Measurements from ENCODE around the gene ZSWIM7. TPM values are rescaled to one million over a fixed set of nuclear protein-coding genes. Genes with fewer than 3 reads are reported as not detected.
"Not testable (repeated sequence)": the region's sequence is repeated elsewhere in the genome, so short reads cannot be mapped to it uniquely, and the experiment has no call there.

ZSWIM7 gene
- total RNA-seq, 4 donors from 2014 or later = 7.7 to 21.5 (median 12.9) TPM

DNA sequence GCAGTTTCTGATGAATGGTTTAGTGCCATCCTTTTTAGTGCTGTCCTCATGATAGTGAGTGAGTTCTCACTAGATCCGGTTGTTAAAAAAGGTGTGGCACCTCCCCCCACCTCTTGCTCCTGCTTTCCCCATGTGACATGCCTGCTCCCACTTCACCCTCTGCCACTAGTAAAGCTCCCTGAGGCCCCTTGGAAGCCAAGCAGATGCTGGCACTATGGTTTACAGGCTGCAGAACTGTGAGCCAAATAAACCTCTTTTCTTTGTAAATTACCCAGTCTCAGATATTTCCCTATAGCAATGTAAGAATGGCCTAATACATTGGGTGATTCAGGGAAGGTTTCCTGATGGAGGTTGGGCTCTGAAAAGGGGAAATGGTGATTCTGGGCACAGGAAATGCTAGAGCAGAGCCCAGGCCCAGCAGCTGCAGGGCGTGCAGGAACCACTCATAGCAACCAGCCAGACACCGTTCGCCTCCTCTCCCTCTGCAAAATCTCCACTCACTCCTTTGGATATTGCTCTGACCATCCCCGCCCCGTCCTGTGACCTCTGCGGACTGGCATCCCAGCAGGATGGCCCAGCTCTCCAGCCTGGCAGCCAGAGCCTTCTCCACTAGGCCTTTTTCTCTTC is 57.2 kb downstream of the ZSWIM7 start:
- Histone ChIP-seq H3K36me3 (no peaks in the 10 kb centered on the region), H3K27ac (no peak overlapping the region), H3K27me3 (no peaks in the 10 kb centered on the region), H3K4me1 (peaks cover 4 to 24% (median 13%) of the 10 kb centered on the region in 4 donors), H3K4me3 (no peak overlapping the region), H3K9me3 (no peaks in the 10 kb centered on the region)
- TF ChIP-seq CTCF (IDR thresholded peaks at IDR 0.05) = no peak
- no peak for TF ChIP-seq POLR2A (IDR thresholded peaks at IDR 0.05)
- DNase-seq = peak in 1 of 3 donors; percentile 28

- Histone ChIP-seq H3K27me3 (no peaks in the 10 kb centered on the region), H3K36me3 (no peaks in the 10 kb centered on the region), H3K9me3 (no peaks in the 10 kb centered on the region), H3K27ac (no peak overlapping the region), H3K4me3 (no peak overlapping the region), H3K4me1 (peaks cover 4 to 18% (median 13%) of the 10 kb centered on the region in 4 donors)
- DNase-seq = peak in 1 of 3 donors; percentile 15
- TF ChIP-seq POLR2A (IDR thresholded peaks at IDR 0.05) (no peak), CTCF (IDR thresholded peaks at IDR 0.05) (no peak)
Observed at GRCh38 chr17:15941781-15942180, 57.7 kb downstream of the ZSWIM7 start.

- H3K27ac ChIP-seq, H3K27me3 ChIP-seq, H3K4me3 ChIP-seq, H3K9me3 ChIP-seq, H3K36me3 ChIP-seq, H3K4me1 ChIP-seq, DNase-seq: not testable (repeated sequence)
Observed at GRCh38 chr17:15936481-15936880, 63.0 kb downstream of the ZSWIM7 start.

DNA sequence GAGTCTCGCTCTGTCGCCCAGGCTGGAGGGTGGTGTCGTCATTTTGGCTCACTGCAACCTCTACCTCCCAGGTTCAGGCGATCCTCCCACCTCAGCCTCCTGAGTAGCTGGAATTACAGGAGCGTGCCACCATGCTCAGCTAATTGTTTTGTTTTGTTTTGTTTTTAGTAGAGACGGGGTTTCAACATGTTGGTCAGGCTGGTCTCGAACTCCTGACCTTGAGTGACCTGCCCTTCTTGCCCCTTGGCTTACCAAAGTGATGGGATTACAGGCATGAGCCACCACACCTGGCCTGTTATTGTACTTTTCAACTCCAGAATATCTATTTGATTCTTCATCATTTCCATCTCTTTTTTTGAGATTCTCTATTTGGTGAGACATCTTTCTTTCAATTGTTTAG is 63.6 kb downstream of the ZSWIM7 start:
- no peak overlapping the region for H3K27ac ChIP-seq
- no peak overlapping the region for H3K4me3 ChIP-seq
- no peaks in the 10 kb centered on the region for H3K9me3 ChIP-seq
- DNase-seq = peak in 1 of 3 donors; percentile 9
- TF ChIP-seq CTCF (IDR thresholded peaks at IDR 0.05) (no peak), POLR2A (IDR thresholded peaks at IDR 0.05) (no peak)
- no peaks in the 10 kb centered on the region for H3K27me3 ChIP-seq
- H3K4me1 ChIP-seq = no peaks in the 10 kb centered on the region
- H3K36me3 ChIP-seq = no peaks in the 10 kb centered on the region

- no peak for TF ChIP-seq CTCF (IDR thresholded peaks at IDR 0.05)
- TF ChIP-seq POLR2A (IDR thresholded peaks at IDR 0.05) = no peak
- Histone ChIP-seq H3K4me3 (no peak overlapping the region), H3K36me3 (no peaks in the 10 kb centered on the region), H3K27me3 (no peaks in the 10 kb centered on the region), H3K27ac (no peak overlapping the region), H3K9me3 (no peaks in the 10 kb centered on the region), H3K4me1 (no peaks in the 10 kb centered on the region)
- DNase-seq = peak in 1 of 3 donors; percentile 2
Observed at GRCh38 chr17:15934866-15935265, 64.6 kb downstream of the ZSWIM7 start.

DNA sequence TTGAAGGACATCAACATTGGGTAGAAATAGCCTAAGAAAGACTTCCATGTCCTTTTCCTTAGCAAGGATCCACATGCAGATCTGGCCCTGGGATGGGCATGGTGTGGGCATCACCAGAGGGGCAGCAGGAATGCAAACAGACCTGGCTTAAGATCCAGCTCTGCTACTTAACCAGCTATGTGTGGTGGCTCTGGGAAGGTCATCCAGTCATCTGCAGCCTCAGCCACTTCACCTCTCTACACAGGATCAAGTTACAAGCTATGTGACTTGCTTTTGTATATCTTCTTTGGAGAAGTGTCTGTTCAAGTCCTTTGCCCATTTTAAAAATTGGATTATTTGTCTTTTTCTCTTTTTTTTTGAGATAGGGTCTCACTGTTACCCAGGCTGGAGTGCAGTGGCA is 68.1 kb downstream of the ZSWIM7 start:
- no peak for TF ChIP-seq POLR2A (IDR thresholded peaks at IDR 0.05)
- TF ChIP-seq CTCF (IDR thresholded peaks at IDR 0.05) = no peak
- H3K27me3 ChIP-seq = no peaks in the 10 kb centered on the region
- H3K27ac ChIP-seq = no peak overlapping the region
- no peaks in the 10 kb centered on the region for H3K36me3 ChIP-seq
- H3K9me3 ChIP-seq = no peaks in the 10 kb centered on the region
- H3K4me3 ChIP-seq = no peak overlapping the region
- H3K4me1 ChIP-seq = no peaks in the 10 kb centered on the region
- peak in 1 of 3 donors; percentile 3 for DNase-seq
